ENCODE measurements around the gene HAPSTR1. TPM values are rescaled to one million over a fixed set of nuclear protein-coding genes. Genes with fewer than 3 reads are reported as not detected.
A peak's percentile ranks its signal among the peaks of the same experiment; 100 is the strongest.

Gene HAPSTR1
- polyA plus RNA-seq, 1 of the 3 experiments (the other 2 are of a cell fraction), result 7.0 TPM

- no peak for TF ChIP-seq ZBTB33 (IDR thresholded peaks at IDR 0.05; ENCODE audit: borderline replicate concordance, low read depth)
- TF ChIP-seq RAD21 (IDR thresholded peaks at IDR 0.05; ENCODE audit: low read length), result no peak
- TF ChIP-seq SMC3 (IDR thresholded peaks at IDR 0.05; ENCODE audit: low read depth, low read length), result no peak
Measured at GRCh38 chr16:9060225-9060624, 31.2 kb upstream of the HAPSTR1 start (continued).

GRCh38 chr16:9061358-9061813 is 30.1 kb upstream of the HAPSTR1 start:
- Histone ChIP-seq H3K27ac (ENCODE audit: low read depth in 2 of 2, low read length in 1 of 2) (no peak overlapping the region), H3K27me3 (ENCODE audit: insufficient read depth) (no peaks in the 10 kb centered on the region), H3K4me1 (ENCODE audit: control insufficient read depth in 1 of 2, insufficient read depth in 2 of 2, low read depth in 1 of 2, low read length in 1 of 2) (no peaks in the 10 kb centered on the region), H4K20me1 (ENCODE audit: insufficient read depth) (no peaks in the 10 kb centered on the region), H3K79me2 (ENCODE audit: insufficient read depth) (no peaks in the 10 kb centered on the region), H3K36me3 (replicated peaks in 1 of 2; ENCODE audit: control insufficient read depth in 1 of 2, insufficient read depth in 2 of 2, low read length in 1 of 2) (no peaks in the 10 kb centered on the region), H3F3A (replicated peaks; ENCODE audit: insufficient read depth) (peaks cover 4% of the 10 kb centered on the region), H3K9me2 (no peaks in the 10 kb centered on the region), H3K9ac (no peak overlapping the region), H3K4me2 (no peak overlapping the region), H3K4me3 (ENCODE audit: low read depth in 2 of 2, low read length in 1 of 2) (no peak overlapping the region), H3K9me3 (no peaks in the 10 kb centered on the region), H2AFZ (ENCODE audit: low read depth) (no peak overlapping the region)
- 69% methylated on average over 4 of the region's 4 CpGs for WGBS (ENCODE audit: low lambda C conversion rate)
- CTCF ChIA-PET, result interaction anchor here (1.0 kb wide), 1 partner anchor 9 kb away, joined by 4 read pairs; no protein-coding TSS in a partner anchor
- TF ChIP-seq YY1 (IDR thresholded peaks at IDR 0.05; ENCODE audit: low read depth) (no peak), TEAD4 (IDR thresholded peaks at IDR 0.05; ENCODE audit: borderline replicate concordance, insufficient read depth) (no peak), USF2 (IDR thresholded peaks at IDR 0.05; ENCODE audit: borderline replicate concordance, low read depth, low read length) (no peak), TAF1 (IDR thresholded peaks at IDR 0.05; ENCODE audit: borderline replicate concordance, low read depth, low read length) (no peak), RFX5 (IDR thresholded peaks at IDR 0.05; ENCODE audit: low read length) (no peak), ELF1 (IDR thresholded peaks at IDR 0.05) (no peak), RXRA (IDR thresholded peaks at IDR 0.05; ENCODE audit: borderline replicate concordance, low read depth) (no peak), FOXM1 (IDR thresholded peaks at IDR 0.05; ENCODE audit: low read depth) (no peak), EP300 (IDR thresholded peaks at IDR 0.05; ENCODE audit: borderline replicate concordance in 1 of 2, low read depth in 1 of 2, low read length in 1 of 2) (no peak)
- DNase-seq, result peak; percentile 30
- POLR2A ChIA-PET, result interaction anchor here (0.9 kb wide), 1 partner anchor 32 kb away, joined by 3 read pairs; no protein-coding TSS in a partner anchor

DNA sequence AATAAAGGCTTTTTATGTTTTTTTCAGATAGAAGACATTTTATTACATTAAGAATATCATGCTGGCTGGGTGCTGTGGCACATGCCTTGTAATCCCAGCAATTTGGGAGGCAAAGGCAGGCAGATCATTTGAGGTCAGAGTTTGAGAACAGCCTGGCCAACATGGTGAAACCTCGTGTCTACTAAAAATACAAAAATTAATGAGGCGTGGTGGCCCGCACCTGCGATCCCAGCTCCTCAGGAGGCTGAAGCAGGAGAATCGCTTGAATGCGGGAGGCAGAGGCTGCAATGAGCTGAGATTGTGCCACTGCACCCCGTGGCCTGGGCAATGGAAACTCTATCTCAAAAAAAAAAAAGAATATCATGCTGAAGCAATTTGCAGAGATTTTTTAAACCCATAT is 29.1 kb upstream of the HAPSTR1 start:
- Histone ChIP-seq H3K4me3 (ENCODE audit: low read depth in 2 of 2, low read length in 1 of 2) (no peak overlapping the region), H3K27ac (ENCODE audit: low read depth in 2 of 2, low read length in 1 of 2) (no peak overlapping the region), H4K20me1 (ENCODE audit: insufficient read depth) (no peaks in the 10 kb centered on the region), H3K9me3 (no peaks in the 10 kb centered on the region), H3K9me2 (no peaks in the 10 kb centered on the region), H3K27me3 (ENCODE audit: insufficient read depth) (no peaks in the 10 kb centered on the region), H3K4me2 (no peak overlapping the region), H3K79me2 (ENCODE audit: insufficient read depth) (no peaks in the 10 kb centered on the region), H3F3A (replicated peaks; ENCODE audit: insufficient read depth) (peaks cover 4% of the 10 kb centered on the region), H3K36me3 (replicated peaks in 1 of 2; ENCODE audit: control insufficient read depth in 1 of 2, insufficient read depth in 2 of 2, low read length in 1 of 2) (no peaks in the 10 kb centered on the region), H3K9ac (no peak overlapping the region), H3K4me1 (ENCODE audit: control insufficient read depth in 1 of 2, insufficient read depth in 2 of 2, low read depth in 1 of 2, low read length in 1 of 2) (no peaks in the 10 kb centered on the region), H2AFZ (ENCODE audit: low read depth) (no peak overlapping the region)
- ChIA-PET POLR2A (no interaction called here), CTCF (interaction anchor here (0.7 to 1.0 kb wide), 2 partner anchors 10 to 12 kb away, joined by 4 read pairs; no protein-coding TSS in a partner anchor)
- no peak for TF ChIP-seq TAF1 (IDR thresholded peaks at IDR 0.05; ENCODE audit: borderline replicate concordance, low read depth, low read length)
- no peak for TF ChIP-seq USF1 (IDR thresholded peaks at IDR 0.05; ENCODE audit: borderline replicate concordance, low read depth)
- TF ChIP-seq POLR2AphosphoS5 (IDR thresholded peaks at IDR 0.05; ENCODE audit: low read depth, low read length), result no peak
- no peak for TF ChIP-seq MXI1 (IDR thresholded peaks at IDR 0.05; ENCODE audit: low read depth, low read length)
- no peak for TF ChIP-seq CHD2 (IDR thresholded peaks at IDR 0.05; ENCODE audit: low read length, partially characterized antibody)
- no peak for TF ChIP-seq FOXM1 (IDR thresholded peaks at IDR 0.05; ENCODE audit: low read depth)
- no peak for TF ChIP-seq NRF1 (IDR thresholded peaks at IDR 0.05; ENCODE audit: low read depth, low read length)
- no peak for TF ChIP-seq RCOR1 (IDR thresholded peaks at IDR 0.05; ENCODE audit: low read length)
- no peak for TF ChIP-seq EZH2phosphoT487 (IDR thresholded peaks at IDR 0.05; ENCODE audit: borderline replicate concordance, low read depth)
- TF ChIP-seq EP300 (IDR thresholded peaks at IDR 0.05; ENCODE audit: borderline replicate concordance in 1 of 2, low read depth in 1 of 2, low read length in 1 of 2), result no peak
- TF ChIP-seq FOSL2 (IDR thresholded peaks at IDR 0.05; ENCODE audit: borderline replicate concordance, low read depth), result no peak
- TF ChIP-seq RFX5 (IDR thresholded peaks at IDR 0.05; ENCODE audit: low read length), result no peak
- no peak for TF ChIP-seq NFIC (IDR thresholded peaks at IDR 0.05; ENCODE audit: borderline replicate concordance)
- no peak for TF ChIP-seq RAD21 (IDR thresholded peaks at IDR 0.05; ENCODE audit: low read length)
- TF ChIP-seq TEAD4 (IDR thresholded peaks at IDR 0.05; ENCODE audit: borderline replicate concordance, insufficient read depth), result no peak
- TF ChIP-seq, protein P1, sequence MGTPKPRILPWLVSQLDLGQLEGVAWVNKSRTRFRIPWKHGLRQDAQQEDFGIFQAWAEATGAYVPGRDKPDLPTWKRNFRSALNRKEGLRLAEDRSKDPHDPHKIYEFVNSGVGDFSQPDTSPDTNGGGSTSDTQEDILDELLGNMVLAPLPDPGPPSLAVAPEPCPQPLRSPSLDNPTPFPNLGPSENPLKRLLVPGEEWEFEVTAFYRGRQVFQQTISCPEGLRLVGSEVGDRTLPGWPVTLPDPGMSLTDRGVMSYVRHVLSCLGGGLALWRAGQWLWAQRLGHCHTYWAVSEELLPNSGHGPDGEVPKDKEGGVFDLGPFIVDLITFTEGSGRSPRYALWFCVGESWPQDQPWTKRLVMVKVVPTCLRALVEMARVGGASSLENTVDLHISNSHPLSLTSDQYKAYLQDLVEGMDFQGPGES (IDR thresholded peaks at IDR 0.05; ENCODE audit: low read depth, low read length), result no peak
- no peak for DNase-seq
- 83% methylated on average over 7 of the region's 7 CpGs for WGBS (ENCODE audit: low lambda C conversion rate)
